ENCODE results near the gene EFNA5.

EFNA5 gene

DNA sequence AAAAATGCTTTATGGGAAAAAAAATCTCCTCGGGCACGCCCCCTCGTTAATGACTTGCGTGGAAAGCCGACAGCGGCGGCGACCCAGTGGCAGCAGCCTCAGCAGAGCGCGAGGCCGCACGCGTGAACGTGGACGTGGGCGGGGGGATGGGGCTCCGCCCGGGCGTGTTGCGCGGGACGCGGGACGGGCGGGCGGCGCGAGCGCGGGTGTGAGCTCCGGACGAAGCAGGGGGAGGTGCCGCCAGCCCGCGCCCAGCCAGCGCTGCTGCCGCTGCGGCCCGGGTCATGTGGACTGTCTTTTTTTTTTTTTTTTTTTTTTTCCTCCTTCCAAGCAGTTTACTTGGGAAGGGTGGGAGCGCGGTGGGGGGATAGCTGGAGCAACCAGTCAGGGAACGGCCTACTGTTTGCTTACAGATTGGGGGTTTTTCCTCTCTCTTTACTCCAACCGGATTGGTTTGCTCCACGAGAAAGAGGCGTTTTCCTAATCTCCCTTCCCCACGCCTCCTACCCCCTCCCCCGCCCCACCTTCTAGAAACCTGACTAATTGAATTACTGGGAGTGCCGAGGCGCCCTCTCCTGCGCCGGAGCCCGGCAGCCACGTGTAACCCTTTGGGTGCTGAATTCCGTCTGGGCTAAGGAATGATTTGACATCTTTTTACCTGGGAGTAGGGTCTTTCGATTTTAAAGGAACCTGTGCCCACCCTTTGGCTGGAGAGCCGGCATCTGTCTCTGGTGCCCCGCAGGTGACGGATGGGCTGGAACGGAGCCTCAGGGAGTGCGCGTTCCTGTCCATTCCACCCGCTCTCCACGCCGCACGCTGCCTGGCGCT is 1.7 kb upstream of the EFNA5 start (continued):
- TF ChIP-seq, protein P1, sequence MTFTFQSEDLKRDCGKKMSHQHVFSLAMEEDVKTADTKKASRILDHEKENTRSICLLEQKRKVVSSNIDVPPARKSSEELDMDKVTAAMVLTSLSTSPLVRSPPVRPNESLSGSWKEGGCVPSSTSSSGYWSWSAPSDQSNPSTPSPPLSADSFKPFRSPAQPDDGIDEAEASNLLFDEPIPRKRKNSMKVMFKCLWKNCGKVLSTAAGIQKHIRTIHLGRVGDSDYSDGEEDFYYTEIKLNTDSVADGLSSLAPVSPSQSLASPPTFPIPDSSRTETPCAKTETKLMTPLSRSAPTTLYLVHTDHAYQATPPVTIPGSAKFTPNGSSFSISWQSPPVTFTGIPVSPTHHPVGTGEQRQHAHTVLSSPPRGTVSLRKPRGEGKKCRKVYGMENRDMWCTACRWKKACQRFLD (tag by site-specific recombination; IDR thresholded peaks at IDR 0.05): no peak
- TF ChIP-seq, protein P2, sequence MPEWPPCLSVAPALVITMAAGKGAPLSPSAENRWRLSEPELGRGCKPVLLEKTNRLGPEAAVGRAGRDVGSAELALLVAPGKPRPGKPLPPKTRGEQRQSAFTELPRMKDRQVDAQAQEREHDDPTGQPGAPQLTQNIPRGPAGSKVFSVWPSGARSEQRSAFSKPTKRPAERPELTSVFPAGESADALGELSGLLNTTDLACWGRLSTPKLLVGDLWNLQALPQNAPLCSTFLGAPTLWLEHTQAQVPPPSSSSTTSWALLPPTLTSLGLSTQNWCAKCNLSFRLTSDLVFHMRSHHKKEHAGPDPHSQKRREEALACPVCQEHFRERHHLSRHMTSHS (tag by site-specific recombination; IDR thresholded peaks at IDR 0.05): no peak
- TF ChIP-seq, protein P3, sequence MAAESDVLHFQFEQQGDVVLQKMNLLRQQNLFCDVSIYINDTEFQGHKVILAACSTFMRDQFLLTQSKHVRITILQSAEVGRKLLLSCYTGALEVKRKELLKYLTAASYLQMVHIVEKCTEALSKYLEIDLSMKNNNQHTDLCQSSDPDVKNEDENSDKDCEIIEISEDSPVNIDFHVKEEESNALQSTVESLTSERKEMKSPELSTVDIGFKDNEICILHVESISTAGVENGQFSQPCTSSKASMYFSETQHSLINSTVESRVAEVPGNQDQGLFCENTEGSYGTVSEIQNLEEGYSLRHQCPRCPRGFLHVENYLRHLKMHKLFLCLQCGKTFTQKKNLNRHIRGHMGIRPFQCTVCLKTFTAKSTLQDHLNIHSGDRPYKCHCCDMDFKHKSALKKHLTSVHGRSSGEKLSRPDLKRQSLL (tag by site-specific recombination; IDR thresholded peaks at IDR 0.05): peak; percentile 78
- no peak; the same call in 1 of the 2 replicates for TF ChIP-seq ZNF394 (tag by site-specific recombination; IDR thresholded peaks at IDR 0.05; ENCODE audit: borderline replicate concordance)
- TF ChIP-seq WT1 (tag by site-specific recombination; IDR thresholded peaks at IDR 0.05): peak; percentile 61
- TF ChIP-seq ZNF549 (tag by site-specific recombination; IDR thresholded peaks at IDR 0.05): no peak
- TF ChIP-seq ZNF266 (tag by site-specific recombination; IDR thresholded peaks at IDR 0.05; ENCODE audit: low read depth): no peak
- peak; percentile 93 for TF ChIP-seq ZBTB8A (tag by site-specific recombination; IDR thresholded peaks at IDR 0.05)
- no peak for TF ChIP-seq ZBTB7A (tag by site-specific recombination; IDR thresholded peaks at IDR 0.05; ENCODE audit: low read depth)
- TF ChIP-seq ZFP41 (tag by site-specific recombination; IDR thresholded peaks at IDR 0.05; ENCODE audit: borderline replicate concordance): no peak
- TF ChIP-seq, protein P4, sequence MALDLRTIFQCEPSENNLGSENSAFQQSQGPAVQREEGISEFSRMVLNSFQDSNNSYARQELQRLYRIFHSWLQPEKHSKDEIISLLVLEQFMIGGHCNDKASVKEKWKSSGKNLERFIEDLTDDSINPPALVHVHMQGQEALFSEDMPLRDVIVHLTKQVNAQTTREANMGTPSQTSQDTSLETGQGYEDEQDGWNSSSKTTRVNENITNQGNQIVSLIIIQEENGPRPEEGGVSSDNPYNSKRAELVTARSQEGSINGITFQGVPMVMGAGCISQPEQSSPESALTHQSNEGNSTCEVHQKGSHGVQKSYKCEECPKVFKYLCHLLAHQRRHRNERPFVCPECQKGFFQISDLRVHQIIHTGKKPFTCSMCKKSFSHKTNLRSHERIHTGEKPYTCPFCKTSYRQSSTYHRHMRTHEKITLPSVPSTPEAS (tag by site-specific recombination; IDR thresholded peaks at IDR 0.05): no peak
- TF ChIP-seq, protein P5, sequence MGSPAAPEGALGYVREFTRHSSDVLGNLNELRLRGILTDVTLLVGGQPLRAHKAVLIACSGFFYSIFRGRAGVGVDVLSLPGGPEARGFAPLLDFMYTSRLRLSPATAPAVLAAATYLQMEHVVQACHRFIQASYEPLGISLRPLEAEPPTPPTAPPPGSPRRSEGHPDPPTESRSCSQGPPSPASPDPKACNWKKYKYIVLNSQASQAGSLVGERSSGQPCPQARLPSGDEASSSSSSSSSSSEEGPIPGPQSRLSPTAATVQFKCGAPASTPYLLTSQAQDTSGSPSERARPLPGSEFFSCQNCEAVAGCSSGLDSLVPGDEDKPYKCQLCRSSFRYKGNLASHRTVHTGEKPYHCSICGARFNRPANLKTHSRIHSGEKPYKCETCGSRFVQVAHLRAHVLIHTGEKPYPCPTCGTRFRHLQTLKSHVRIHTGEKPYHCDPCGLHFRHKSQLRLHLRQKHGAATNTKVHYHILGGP (tag by site-specific recombination; IDR thresholded peaks at IDR 0.05): no peak
- TF ChIP-seq ZNF335 (tag by site-specific recombination; conservative IDR thresholded peaks at IDR 0.05): peak; percentile 52
- TF ChIP-seq ZNF785 (tag by site-specific recombination; IDR thresholded peaks at IDR 0.05): peak; percentile 93
- TF ChIP-seq ZBTB48 (tag by site-specific recombination; IDR thresholded peaks at IDR 0.05): no peak
- TF ChIP-seq ZNF777 (tag by site-specific recombination; IDR thresholded peaks at IDR 0.05; ENCODE audit: borderline replicate concordance): no peak
- TF ChIP-seq SALL2 (tag by site-specific recombination; IDR thresholded peaks at IDR 0.05; ENCODE audit: borderline replicate concordance): no peak
- no peak for TF ChIP-seq KLF16 (tag by site-specific recombination; IDR thresholded peaks at IDR 0.05)
- TF ChIP-seq, protein P6, sequence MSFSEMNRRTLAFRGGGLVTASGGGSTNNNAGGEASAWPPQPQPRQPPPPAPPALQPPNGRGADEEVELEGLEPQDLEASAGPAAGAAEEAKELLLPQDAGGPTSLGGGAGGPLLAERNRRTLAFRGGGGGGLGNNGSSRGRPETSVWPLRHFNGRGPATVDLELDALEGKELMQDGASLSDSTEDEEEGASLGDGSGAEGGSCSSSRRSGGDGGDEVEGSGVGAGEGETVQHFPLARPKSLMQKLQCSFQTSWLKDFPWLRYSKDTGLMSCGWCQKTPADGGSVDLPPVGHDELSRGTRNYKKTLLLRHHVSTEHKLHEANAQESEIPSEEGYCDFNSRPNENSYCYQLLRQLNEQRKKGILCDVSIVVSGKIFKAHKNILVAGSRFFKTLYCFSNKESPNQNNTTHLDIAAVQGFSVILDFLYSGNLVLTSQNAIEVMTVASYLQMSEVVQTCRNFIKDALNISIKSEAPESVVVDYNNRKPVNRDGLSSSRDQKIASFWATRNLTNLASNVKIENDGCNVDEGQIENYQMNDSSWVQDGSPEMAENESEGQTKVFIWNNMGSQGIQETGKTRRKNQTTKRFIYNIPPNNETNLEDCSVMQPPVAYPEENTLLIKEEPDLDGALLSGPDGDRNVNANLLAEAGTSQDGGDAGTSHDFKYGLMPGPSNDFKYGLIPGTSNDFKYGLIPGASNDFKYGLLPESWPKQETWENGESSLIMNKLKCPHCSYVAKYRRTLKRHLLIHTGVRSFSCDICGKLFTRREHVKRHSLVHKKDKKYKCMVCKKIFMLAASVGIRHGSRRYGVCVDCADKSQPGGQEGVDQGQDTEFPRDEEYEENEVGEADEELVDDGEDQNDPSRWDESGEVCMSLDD (tag by site-specific recombination; IDR thresholded peaks at IDR 0.05): 0 out of 2 replicates have a peak, but pooled peaks have one; percentile 61
- TF ChIP-seq, protein P7, sequence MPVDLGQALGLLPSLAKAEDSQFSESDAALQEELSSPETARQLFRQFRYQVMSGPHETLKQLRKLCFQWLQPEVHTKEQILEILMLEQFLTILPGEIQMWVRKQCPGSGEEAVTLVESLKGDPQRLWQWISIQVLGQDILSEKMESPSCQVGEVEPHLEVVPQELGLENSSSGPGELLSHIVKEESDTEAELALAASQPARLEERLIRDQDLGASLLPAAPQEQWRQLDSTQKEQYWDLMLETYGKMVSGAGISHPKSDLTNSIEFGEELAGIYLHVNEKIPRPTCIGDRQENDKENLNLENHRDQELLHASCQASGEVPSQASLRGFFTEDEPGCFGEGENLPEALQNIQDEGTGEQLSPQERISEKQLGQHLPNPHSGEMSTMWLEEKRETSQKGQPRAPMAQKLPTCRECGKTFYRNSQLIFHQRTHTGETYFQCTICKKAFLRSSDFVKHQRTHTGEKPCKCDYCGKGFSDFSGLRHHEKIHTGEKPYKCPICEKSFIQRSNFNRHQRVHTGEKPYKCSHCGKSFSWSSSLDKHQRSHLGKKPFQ (tag by site-specific recombination; IDR thresholded peaks at IDR 0.05): no peak
- TF ChIP-seq ZNF350 (tag by site-specific recombination; IDR thresholded peaks at IDR 0.05): no peak
- TF ChIP-seq ZNF121 (tag by site-specific recombination; IDR thresholded peaks at IDR 0.05): no peak
- 0 out of 2 replicates have a peak, but pooled peaks have one; percentile 13 for TF ChIP-seq ZNF660 (tag by site-specific recombination; IDR thresholded peaks at IDR 0.05)
- TF ChIP-seq BCL11B (tag by site-specific recombination; IDR thresholded peaks at IDR 0.05; ENCODE audit: low read depth): no peak
- TF ChIP-seq ZEB2 (tag by site-specific recombination; IDR thresholded peaks at IDR 0.05): peak; percentile 55
- TF ChIP-seq, protein P8, sequence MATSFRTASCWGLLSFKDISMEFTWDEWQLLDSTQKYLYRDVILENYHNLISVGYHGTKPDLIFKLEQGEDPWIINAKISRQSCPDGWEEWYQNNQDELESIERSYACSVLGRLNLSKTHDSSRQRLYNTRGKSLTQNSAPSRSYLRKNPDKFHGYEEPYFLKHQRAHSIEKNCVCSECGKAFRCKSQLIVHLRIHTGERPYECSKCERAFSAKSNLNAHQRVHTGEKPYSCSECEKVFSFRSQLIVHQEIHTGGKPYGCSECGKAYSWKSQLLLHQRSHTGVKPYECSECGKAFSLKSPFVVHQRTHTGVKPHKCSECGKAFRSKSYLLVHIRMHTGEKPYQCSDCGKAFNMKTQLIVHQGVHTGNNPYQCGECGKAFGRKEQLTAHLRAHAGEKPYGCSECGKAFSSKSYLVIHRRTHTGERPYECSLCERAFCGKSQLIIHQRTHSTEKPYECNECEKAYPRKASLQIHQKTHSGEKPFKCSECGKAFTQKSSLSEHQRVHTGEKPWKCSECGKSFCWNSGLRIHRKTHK (tag by site-specific recombination; IDR thresholded peaks at IDR 0.05): no peak

Measured in HEK293 (cell line).